Activated CD8-positive, alpha-beta T cell treated with anti-CD3 and anti-CD28 coated beads, Interleukin-2, amount 10 ng/mL, durations not matched to agents 7 days and 5 days (primary cell): ENCODE measurements around the gene POTEE. TPM values are rescaled to one million over a fixed set of nuclear protein-coding genes. Genes with fewer than 3 reads are reported as not detected.
"Not testable (repeated sequence)": the region's sequence is repeated elsewhere in the genome, so short reads cannot be mapped to it uniquely, and the experiment has no call there.

ENCODE experiments used
- ATAC-seq: fragments of 150-1000 bp; cut with Tn5 transposase; one replicate; pipeline ENCODE4 v1.10.0; 2021; ENCODE audit warnings: moderate library complexity
- CTCF ChIA-PET: fragments of 350-600 bp; sonication (Branson Sonifier 250); formaldehyde crosslinking; loops from one replicate; lab custom pipeline; 2021; ENCODE audit warnings: antibody characterized with exemption; lab: Charles Lee
- POLR2A ChIA-PET: fragments of 350-600 bp; sonication (Branson Sonifier 250); formaldehyde crosslinking; loops from one replicate; lab custom pipeline; 2021; ENCODE audit warnings: antibody characterized with exemption; lab: Charles Lee
- DNase-seq: peaks from one replicate; pipeline ENCODE4 v3.0.0-alpha.2; 2020
- H3K27ac Mint-ChIP-seq: one replicate; pipeline ENCODE4 v1.8.0; 2021; ENCODE audit warnings: mild to moderate bottlenecking, mixed read lengths
- H3K27me3 Mint-ChIP-seq: one replicate; pipeline ENCODE4 v1.8.0; 2021; ENCODE audit warnings: low read depth, mixed read lengths
- H3K36me3 Mint-ChIP-seq: one replicate; pipeline ENCODE4 v1.8.0; 2021; ENCODE audit warnings: low read depth, mixed read lengths
- H3K4me1 Mint-ChIP-seq: one replicate; pipeline ENCODE4 v1.8.0; 2021; ENCODE audit warnings: low read depth, mixed read lengths
- H3K4me3 Mint-ChIP-seq: one replicate; pipeline ENCODE4 v1.8.0; 2021; ENCODE audit warnings: mild to moderate bottlenecking, mixed read lengths
- H3K9me3 Mint-ChIP-seq: one replicate; pipeline ENCODE4 v1.8.0; 2022; ENCODE audit warnings: mixed read lengths; ENCODE audit not compliant: insufficient read depth
- total RNA-seq, 2 experiments: library from RNA; stranded (reverse); gene quantifications; one replicate each; pipeline ENCODE4 v1.2.3, GENCODE V29; 2021

Gene POTEE
- total RNA-seq, 2 experiments from 2014 or later, result 0.89 to 1.0 TPM

- POLR2A ChIA-PET, CTCF ChIA-PET, H3K4me3 Mint-ChIP-seq, H3K27me3 Mint-ChIP-seq, H3K27ac Mint-ChIP-seq, DNase-seq, H3K4me1 Mint-ChIP-seq, H3K9me3 Mint-ChIP-seq, ATAC-seq, H3K36me3 Mint-ChIP-seq: not testable (repeated sequence)
These were observed 8.1 kb downstream of the POTEE start for GRCh38 chr2:131217238-131217986.

GRCh38 chr2:131235543-131236449 is 26.5 kb downstream of the POTEE start:
- POLR2A ChIA-PET, CTCF ChIA-PET: not testable (repeated sequence)

More at GRCh38 chr2:131235543-131236449, 26.5 kb downstream of the POTEE start:
- ATAC-seq, H3K4me1 Mint-ChIP-seq, H3K9me3 Mint-ChIP-seq, DNase-seq, H3K27me3 Mint-ChIP-seq, H3K27ac Mint-ChIP-seq, H3K4me3 Mint-ChIP-seq, H3K36me3 Mint-ChIP-seq: not testable (repeated sequence)

Other genes starting within 250 kb of the POTEE start
- gene FAM168B, start 116.1 kb upstream of the POTEE start, total RNA-seq, result 10 to 100 TPM; 50.8 to 51.8 TPM
- gene PLEKHB2, start 104.2 kb upstream of the POTEE start, total RNA-seq, result 10 to 100 TPM; 62.0 to 64.5 TPM
- gene RAB6D, start 154.6 kb downstream of the POTEE start, total RNA-seq, result under 1 TPM in 1 of 2 experiments, not detected in 1; 0.08 TPM